HEK293 (cell line): ENCODE data around the gene KRT15.
A peak's percentile ranks its signal among the peaks of the same experiment; 100 is the strongest.

ENCODE experiments used
- CTCF ChIA-PET: fragments of 350-600 bp; formaldehyde crosslinking; extraction: SDS; loops from one replicate; lab custom pipeline; 2021; ENCODE audit warnings: antibody characterized with exemption; lab: Yijun Ruan, JAX
- POLR2A ChIA-PET: fragments of 300-600 bp; formaldehyde crosslinking; extraction: SDS; loops from one replicate; lab custom pipeline; 2020; ENCODE audit warnings: antibody characterized with exemption, inconsistent platforms; lab: Yijun Ruan, JAX
- H3K27ac ChIP-seq: fragments of 200-500 bp; sonication (Bioruptor generic); 2 replicates; pipeline ENCODE4 v1.5.1; 2014; ENCODE audit warnings: low read depth, low read length, control low read depth, inconsistent platforms; ENCODE audit errors: extremely low read depth
- H3K36me3 ChIP-seq, 2 experiments: fragments of 200-500 bp in 1 of 2; sonication (Bioruptor generic) in 1 of 2; 1 replicate in 1 of 2; 2 replicates in 1 of 2; pipeline ENCODE4 v1.5.1; 2014 to 2017; ENCODE audit warnings: inconsistent platforms in 2 of 2, low read length in 2 of 2; ENCODE audit not compliant: control insufficient read depth in 2 of 2, insufficient read depth in 1 of 2
- H3K4me1 ChIP-seq: fragments of 200-500 bp; sonication (Bioruptor generic); 2 replicates; pipeline ENCODE4 v1.5.1; 2014; ENCODE audit warnings: mild to moderate bottlenecking, low read length, inconsistent platforms; ENCODE audit not compliant: control insufficient read depth, insufficient read depth
- H3K4me3 ChIP-seq: 2 replicates; pipeline ENCODE4 v1.5.1; 2011; ENCODE audit warnings: low read depth, mild to moderate bottlenecking, control low read depth, low read length, moderate library complexity
- H3K9me3 ChIP-seq: fragments of 200-500 bp; sonication (Bioruptor generic); 2 replicates; pipeline ENCODE4 v1.5.1; 2014; ENCODE audit warnings: low read depth, low read length, inconsistent platforms; ENCODE audit not compliant: control insufficient read depth, insufficient read depth
- BCL11B ChIP-seq: fragments of 450-650 bp; formaldehyde crosslinking; IDR thresholded peaks from 2 replicates; pipeline ENCODE4 v1.5.1; 2016; ENCODE audit warnings: low read depth, missing biosample characterization, missing genetic modification characterization
- FEZF1 ChIP-seq: fragments of 450-650 bp; formaldehyde crosslinking; IDR thresholded peaks from 2 replicates; pipeline ENCODE4 v1.5.1; 2016; ENCODE audit warnings: missing biosample characterization, missing genetic modification characterization
- HOXD13 ChIP-seq: sonication (generic); formaldehyde crosslinking; IDR thresholded peaks from 2 replicates; pipeline ENCODE4 v1.8.0; 2022; ENCODE audit warnings: missing genetic modification reagents, borderline replicate concordance
- IKZF3 ChIP-seq: fragments of 450-650 bp; IDR thresholded peaks from 2 replicates; pipeline ENCODE4 v1.5.0; 2018; ENCODE audit warnings: missing biosample characterization, mild to moderate bottlenecking, missing genetic modification characterization, moderate library complexity
- SALL2 ChIP-seq: fragments of 450-650 bp; formaldehyde crosslinking; IDR thresholded peaks from 2 replicates; pipeline ENCODE4 v1.5.0; 2017; ENCODE audit warnings: missing biosample characterization, mild to moderate bottlenecking, missing genetic modification characterization, borderline replicate concordance
- ZFHX2 ChIP-seq: fragments of 450-650 bp; formaldehyde crosslinking; conservative IDR thresholded peaks from 2 replicates; pipeline ENCODE4 v1.5.1; 2016; ENCODE audit warnings: missing biosample characterization, missing genetic modification characterization
- ZFP69B ChIP-seq: fragments of 450-650 bp; formaldehyde crosslinking; IDR thresholded peaks from 2 replicates; pipeline ENCODE4 v1.5.1; 2016; ENCODE audit warnings: missing biosample characterization, missing genetic modification characterization
- ZNF2 ChIP-seq: fragments of 450-650 bp; formaldehyde crosslinking; IDR thresholded peaks from 2 replicates; pipeline ENCODE4 v1.5.1; 2016; ENCODE audit warnings: missing biosample characterization, missing genetic modification characterization
- ZNF223 ChIP-seq: fragments of 450-650 bp; formaldehyde crosslinking; IDR thresholded peaks from 2 replicates; pipeline ENCODE4 v1.5.1; 2016; ENCODE audit warnings: missing biosample characterization, missing genetic modification characterization
- ZNF24 ChIP-seq: fragments of 450-650 bp; formaldehyde crosslinking; IDR thresholded peaks from 2 replicates; pipeline ENCODE4 v1.5.1; 2016; ENCODE audit warnings: missing biosample characterization, missing genetic modification characterization
- ZNF248 ChIP-seq: fragments of 450-650 bp; formaldehyde crosslinking; IDR thresholded peaks from 2 replicates; pipeline ENCODE4 v1.5.1; 2017; ENCODE audit warnings: missing biosample characterization, missing genetic modification characterization
- ZNF335 ChIP-seq: fragments of 450-650 bp; formaldehyde crosslinking; conservative IDR thresholded peaks from 2 replicates; pipeline ENCODE4 v1.5.1; 2016; ENCODE audit warnings: missing biosample characterization, missing genetic modification characterization
- ZNF624 ChIP-seq: fragments of 450-650 bp; formaldehyde crosslinking; IDR thresholded peaks from 2 replicates; pipeline ENCODE4 v1.5.1; 2017; ENCODE audit warnings: missing biosample characterization, missing genetic modification characterization
- ZNF629 ChIP-seq: fragments of 450-650 bp; formaldehyde crosslinking; IDR thresholded peaks from 2 replicates; pipeline ENCODE4 v1.5.1; 2017; ENCODE audit warnings: missing biosample characterization, missing genetic modification characterization
- TF ChIP-seq, protein P1 (sequence below): fragments of 450-650 bp; formaldehyde crosslinking; IDR thresholded peaks from 2 replicates; pipeline ENCODE4 v1.5.1; 2016; ENCODE audit warnings: missing biosample characterization, missing genetic modification characterization
- TF ChIP-seq, protein P2 (sequence below): fragments of 450-650 bp; formaldehyde crosslinking; IDR thresholded peaks from 2 replicates; pipeline ENCODE4 v1.5.0; 2017; ENCODE audit warnings: missing biosample characterization, missing genetic modification characterization, borderline replicate concordance
- TF ChIP-seq, protein P3 (sequence below): fragments of 450-650 bp; formaldehyde crosslinking; IDR thresholded peaks from 2 replicates; pipeline ENCODE4 v1.5.1; 2017; ENCODE audit warnings: missing biosample characterization, missing genetic modification characterization
- TF ChIP-seq, protein P4 (sequence below): fragments of 450-650 bp; formaldehyde crosslinking; IDR thresholded peaks from 2 replicates; pipeline ENCODE4 v1.5.1; 2016; ENCODE audit warnings: missing biosample characterization, missing genetic modification characterization
- TF ChIP-seq, protein P5 (sequence below): fragments of 450-650 bp; formaldehyde crosslinking; IDR thresholded peaks from 2 replicates; pipeline ENCODE4 v1.5.1; 2016; ENCODE audit warnings: missing biosample characterization, missing genetic modification characterization
- TF ChIP-seq, protein P6 (sequence below): fragments of 450-650 bp; formaldehyde crosslinking; IDR thresholded peaks from 2 replicates; pipeline ENCODE4 v1.5.1; 2016; ENCODE audit warnings: missing biosample characterization, missing genetic modification characterization

KRT15 gene

DNA sequence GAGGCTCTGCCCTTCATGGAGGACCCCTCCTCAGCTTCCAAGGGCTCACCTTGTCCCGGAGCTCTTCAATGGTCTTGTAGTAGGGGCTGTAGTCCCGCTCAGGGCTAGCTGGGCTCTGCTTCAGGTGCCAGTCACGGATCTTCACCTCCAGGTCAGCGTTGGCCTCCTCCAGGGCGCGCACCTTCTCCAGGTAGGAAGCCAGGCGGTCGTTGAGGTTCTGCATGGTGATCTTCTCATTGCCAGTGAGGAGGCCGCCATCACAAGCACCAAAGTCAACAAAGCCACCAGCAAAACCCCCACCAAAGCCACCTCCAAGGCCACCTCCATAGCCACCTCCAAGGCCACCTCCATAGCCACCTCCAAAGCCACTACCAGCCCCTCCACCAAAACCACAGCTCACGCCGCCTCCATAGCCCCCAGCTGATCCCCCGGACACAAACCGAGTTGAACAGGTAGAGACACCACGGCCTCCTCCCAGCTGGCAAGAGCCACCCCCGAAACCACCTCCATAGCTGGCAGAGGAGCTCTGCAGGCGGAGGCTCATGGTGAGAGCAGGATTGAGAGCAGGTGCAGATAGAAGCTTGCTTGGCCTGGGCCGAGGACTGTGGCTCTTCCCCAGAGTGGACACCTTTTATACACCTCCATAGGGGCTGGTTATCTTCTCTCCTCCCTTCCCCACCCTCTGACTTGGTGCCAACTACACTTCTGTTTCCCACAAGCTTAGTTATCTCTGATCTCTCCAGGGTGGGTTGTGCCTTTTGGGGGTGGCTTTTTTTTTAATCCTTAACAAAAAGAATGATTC, 13.5 kb downstream of the KRT15 start, which contains the start of gene KRT13 (continued):
- TF ChIP-seq, protein P1, sequence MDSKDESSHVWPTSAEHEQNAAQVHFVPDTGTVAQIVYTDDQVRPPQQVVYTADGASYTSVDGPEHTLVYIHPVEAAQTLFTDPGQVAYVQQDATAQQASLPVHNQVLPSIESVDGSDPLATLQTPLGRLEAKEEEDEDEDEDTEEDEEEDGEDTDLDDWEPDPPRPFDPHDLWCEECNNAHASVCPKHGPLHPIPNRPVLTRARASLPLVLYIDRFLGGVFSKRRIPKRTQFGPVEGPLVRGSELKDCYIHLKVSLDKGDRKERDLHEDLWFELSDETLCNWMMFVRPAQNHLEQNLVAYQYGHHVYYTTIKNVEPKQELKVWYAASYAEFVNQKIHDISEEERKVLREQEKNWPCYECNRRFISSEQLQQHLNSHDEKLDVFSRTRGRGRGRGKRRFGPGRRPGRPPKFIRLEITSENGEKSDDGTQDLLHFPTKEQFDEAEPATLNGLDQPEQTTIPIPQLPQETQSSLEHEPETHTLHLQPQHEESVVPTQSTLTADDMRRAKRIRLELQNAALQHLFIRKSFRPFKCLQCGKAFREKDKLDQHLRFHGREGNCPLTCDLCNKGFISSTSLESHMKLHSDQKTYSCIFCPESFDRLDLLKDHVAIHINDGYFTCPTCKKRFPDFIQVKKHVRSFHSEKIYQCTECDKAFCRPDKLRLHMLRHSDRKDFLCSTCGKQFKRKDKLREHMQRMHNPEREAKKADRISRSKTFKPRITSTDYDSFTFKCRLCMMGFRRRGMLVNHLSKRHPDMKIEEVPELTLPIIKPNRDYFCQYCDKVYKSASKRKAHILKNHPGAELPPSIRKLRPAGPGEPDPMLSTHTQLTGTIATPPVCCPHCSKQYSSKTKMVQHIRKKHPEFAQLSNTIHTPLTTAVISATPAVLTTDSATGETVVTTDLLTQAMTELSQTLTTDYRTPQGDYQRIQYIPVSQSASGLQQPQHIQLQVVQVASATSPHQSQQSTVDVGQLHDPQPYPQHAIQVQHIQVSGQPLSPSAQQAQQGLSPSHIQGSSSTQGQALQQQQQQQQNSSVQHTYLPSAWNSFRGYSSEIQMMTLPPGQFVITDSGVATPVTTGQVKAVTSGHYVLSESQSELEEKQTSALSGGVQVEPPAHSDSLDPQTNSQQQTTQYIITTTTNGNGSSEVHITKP = 0 out of 2 replicates have a peak, but pooled peaks have one; percentile 9
- TF ChIP-seq ZNF248 (tag by site-specific recombination) = no peak
- TF ChIP-seq BCL11B (tag by site-specific recombination) = no peak
- TF ChIP-seq, protein P2, sequence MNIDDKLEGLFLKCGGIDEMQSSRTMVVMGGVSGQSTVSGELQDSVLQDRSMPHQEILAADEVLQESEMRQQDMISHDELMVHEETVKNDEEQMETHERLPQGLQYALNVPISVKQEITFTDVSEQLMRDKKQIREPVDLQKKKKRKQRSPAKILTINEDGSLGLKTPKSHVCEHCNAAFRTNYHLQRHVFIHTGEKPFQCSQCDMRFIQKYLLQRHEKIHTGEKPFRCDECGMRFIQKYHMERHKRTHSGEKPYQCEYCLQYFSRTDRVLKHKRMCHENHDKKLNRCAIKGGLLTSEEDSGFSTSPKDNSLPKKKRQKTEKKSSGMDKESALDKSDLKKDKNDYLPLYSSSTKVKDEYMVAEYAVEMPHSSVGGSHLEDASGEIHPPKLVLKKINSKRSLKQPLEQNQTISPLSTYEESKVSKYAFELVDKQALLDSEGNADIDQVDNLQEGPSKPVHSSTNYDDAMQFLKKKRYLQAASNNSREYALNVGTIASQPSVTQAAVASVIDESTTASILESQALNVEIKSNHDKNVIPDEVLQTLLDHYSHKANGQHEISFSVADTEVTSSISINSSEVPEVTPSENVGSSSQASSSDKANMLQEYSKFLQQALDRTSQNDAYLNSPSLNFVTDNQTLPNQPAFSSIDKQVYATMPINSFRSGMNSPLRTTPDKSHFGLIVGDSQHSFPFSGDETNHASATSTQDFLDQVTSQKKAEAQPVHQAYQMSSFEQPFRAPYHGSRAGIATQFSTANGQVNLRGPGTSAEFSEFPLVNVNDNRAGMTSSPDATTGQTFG (tag by site-specific recombination) = no peak
- TF ChIP-seq FEZF1 = peak; percentile 62; the same call in 1 of the 2 replicates
- TF ChIP-seq ZFHX2 (tag by site-specific recombination) = peak; percentile 88
- no peak for TF ChIP-seq SALL2

DNA sequence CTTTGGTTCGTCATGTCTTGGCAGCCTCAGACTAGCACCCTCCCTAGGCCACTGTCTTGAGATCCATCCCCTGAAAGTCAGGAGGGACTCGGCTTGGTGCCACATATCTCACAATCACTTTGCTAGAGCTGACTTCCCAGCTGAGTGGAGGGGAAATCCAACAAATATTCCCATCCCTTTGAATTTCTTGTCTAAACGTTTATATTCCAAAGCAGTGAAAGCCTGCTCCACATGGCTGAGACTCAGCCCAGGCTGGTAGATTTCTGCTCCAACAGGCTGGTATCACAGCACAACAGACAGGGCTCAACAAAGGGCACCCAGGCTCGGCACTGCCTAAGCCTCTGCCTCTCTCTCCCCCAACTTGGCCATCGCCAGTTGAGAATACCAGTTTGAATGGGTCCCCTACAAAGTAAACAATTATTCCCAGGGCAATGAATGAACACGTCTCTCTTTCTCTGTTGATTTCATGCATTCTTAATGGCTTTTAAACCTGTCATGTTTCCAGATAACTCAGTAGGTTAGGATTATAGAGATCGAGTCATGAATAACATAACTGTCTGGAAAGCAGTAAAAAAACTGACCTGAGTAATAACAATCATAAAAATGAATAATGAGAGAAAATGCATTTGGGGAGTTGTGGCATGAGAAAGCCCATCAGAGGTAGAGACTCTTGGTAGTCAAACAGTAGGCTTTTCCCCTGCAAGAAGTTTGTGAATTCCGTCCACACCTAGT, 14.3 kb downstream of the KRT15 start:
- H3K4me3 ChIP-seq = no peak overlapping the region
- no peaks in the 10 kb centered on the region for H3K9me3 ChIP-seq
- peak overlapping the region; percentile 76 for H3K27ac ChIP-seq
- H3K36me3 ChIP-seq = no peaks in the 10 kb centered on the region
- peaks cover 12% of the 10 kb centered on the region for H3K4me1 ChIP-seq
- ChIA-PET POLR2A (no interaction called here), CTCF (interaction anchor here (1.2 to 7.3 kb wide), 2 partner anchors 44 to 158 kb away, joined by 4 to 47 read pairs; no protein-coding TSS in a partner anchor)
- TF ChIP-seq IKZF3 (peak; percentile 76), ZNF335 (tag by site-specific recombination) (no peak), ZNF629 (tag by site-specific recombination) (peak; percentile 31; the same call in 1 of the 2 replicates), HOXD13 (CRISPR knock-in tag) (0 out of 2 replicates have a peak, but pooled peaks have one; percentile 59), ZNF624 (tag by site-specific recombination) (no peak), ZNF24 (tag by site-specific recombination) (0 out of 2 replicates have a peak, but pooled peaks have one; percentile 35), ZNF2 (tag by site-specific recombination) (0 out of 2 replicates have a peak, but pooled peaks have one; percentile 29), ZFP69B (tag by site-specific recombination) (peak; percentile 45; the same call in 1 of the 2 replicates), ZNF223 (peak; percentile 96)
- TF ChIP-seq, protein P3, sequence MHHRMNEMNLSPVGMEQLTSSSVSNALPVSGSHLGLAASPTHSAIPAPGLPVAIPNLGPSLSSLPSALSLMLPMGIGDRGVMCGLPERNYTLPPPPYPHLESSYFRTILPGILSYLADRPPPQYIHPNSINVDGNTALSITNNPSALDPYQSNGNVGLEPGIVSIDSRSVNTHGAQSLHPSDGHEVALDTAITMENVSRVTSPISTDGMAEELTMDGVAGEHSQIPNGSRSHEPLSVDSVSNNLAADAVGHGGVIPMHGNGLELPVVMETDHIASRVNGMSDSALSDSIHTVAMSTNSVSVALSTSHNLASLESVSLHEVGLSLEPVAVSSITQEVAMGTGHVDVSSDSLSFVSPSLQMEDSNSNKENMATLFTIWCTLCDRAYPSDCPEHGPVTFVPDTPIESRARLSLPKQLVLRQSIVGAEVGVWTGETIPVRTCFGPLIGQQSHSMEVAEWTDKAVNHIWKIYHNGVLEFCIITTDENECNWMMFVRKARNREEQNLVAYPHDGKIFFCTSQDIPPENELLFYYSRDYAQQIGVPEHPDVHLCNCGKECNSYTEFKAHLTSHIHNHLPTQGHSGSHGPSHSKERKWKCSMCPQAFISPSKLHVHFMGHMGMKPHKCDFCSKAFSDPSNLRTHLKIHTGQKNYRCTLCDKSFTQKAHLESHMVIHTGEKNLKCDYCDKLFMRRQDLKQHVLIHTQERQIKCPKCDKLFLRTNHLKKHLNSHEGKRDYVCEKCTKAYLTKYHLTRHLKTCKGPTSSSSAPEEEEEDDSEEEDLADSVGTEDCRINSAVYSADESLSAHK = 0 out of 2 replicates have a peak, but pooled peaks have one; percentile 13
- TF ChIP-seq, protein P4, sequence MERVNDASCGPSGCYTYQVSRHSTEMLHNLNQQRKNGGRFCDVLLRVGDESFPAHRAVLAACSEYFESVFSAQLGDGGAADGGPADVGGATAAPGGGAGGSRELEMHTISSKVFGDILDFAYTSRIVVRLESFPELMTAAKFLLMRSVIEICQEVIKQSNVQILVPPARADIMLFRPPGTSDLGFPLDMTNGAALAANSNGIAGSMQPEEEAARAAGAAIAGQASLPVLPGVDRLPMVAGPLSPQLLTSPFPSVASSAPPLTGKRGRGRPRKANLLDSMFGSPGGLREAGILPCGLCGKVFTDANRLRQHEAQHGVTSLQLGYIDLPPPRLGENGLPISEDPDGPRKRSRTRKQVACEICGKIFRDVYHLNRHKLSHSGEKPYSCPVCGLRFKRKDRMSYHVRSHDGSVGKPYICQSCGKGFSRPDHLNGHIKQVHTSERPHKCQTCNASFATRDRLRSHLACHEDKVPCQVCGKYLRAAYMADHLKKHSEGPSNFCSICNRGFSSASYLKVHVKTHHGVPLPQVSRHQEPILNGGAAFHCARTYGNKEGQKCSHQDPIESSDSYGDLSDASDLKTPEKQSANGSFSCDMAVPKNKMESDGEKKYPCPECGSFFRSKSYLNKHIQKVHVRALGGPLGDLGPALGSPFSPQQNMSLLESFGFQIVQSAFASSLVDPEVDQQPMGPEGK (tag by site-specific recombination) = 0 out of 2 replicates have a peak, but pooled peaks have one; percentile 23
- TF ChIP-seq, protein P5, sequence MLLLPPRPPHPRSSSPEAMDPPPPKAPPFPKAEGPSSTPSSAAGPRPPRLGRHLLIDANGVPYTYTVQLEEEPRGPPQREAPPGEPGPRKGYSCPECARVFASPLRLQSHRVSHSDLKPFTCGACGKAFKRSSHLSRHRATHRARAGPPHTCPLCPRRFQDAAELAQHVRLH (tag by site-specific recombination) = 0 out of 2 replicates have a peak, but pooled peaks have one; percentile 15
- TF ChIP-seq, protein P6, sequence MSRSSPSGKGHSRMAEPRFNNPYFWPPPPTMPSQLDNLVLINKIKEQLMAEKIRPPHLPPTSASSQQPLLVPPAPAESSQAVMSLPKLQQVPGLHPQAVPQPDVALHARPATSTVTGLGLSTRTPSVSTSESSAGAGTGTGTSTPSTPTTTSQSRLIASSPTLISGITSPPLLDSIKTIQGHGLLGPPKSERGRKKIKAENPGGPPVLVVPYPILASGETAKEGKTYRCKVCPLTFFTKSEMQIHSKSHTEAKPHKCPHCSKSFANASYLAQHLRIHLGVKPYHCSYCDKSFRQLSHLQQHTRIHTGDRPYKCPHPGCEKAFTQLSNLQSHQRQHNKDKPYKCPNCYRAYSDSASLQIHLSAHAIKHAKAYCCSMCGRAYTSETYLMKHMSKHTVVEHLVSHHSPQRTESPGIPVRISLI (tag by site-specific recombination) = no peak
